IMR-90 (cell line): Measurements from ENCODE around the gene UBN2. TPM values are rescaled to one million over a fixed set of nuclear protein-coding genes. Genes with fewer than 3 reads are reported as not detected.
"Not testable (repeated sequence)": the region's sequence is repeated elsewhere in the genome, so short reads cannot be mapped to it uniquely, and the experiment has no call there.

Source experiments
- ATAC-seq: fragments of 200-7000 bp; cut with Tn5 transposase; 2 replicates; pipeline ENCODE4 v1.9.1; 2020; ENCODE audit warnings: low read depth, mild to moderate bottlenecking, moderate library complexity
- BruUV-seq: library from RNA; stranded (reverse); fragments of 400-500 nt; replicated peaks from 2 replicates; lab custom pipeline; 2021; lab: Mats Ljungman, UMichigan
- CTCF ChIA-PET: fragments of 300-600 bp; formaldehyde crosslinking; extraction: SDS; loops from one replicate; lab custom pipeline; 2021; ENCODE audit warnings: antibody characterized with exemption; lab: Yijun Ruan, JAX
- POLR2A ChIA-PET: fragments of 300-600 bp; sonication (Branson Sonifier 250); formaldehyde crosslinking; loops from one replicate; lab custom pipeline; 2022; ENCODE audit warnings: antibody characterized with exemption; ENCODE audit not compliant: unreplicated experiment; lab: Charles Lee
- DNase-seq: peaks from one replicate; pipeline ENCODE4 v3.0.0; 2013
- H2AFZ ChIP-seq: replicated peaks from 2 replicates; pipeline ENCODE3; 2013; ENCODE audit warnings: low read length, mild to moderate bottlenecking; ENCODE audit not compliant: poor library complexity
- H2AK5ac ChIP-seq: 2 replicates; pipeline ENCODE4 v1.6.1; 2013; ENCODE audit warnings: low read depth, low read length, inconsistent platforms
- H2AK9ac ChIP-seq: replicated peaks from 2 replicates; pipeline ENCODE3; 2013; ENCODE audit warnings: mild to moderate bottlenecking, low read depth, low read length, moderate library complexity; ENCODE audit not compliant: poor library complexity
- H2BK120ac ChIP-seq: 2 replicates; pipeline ENCODE4 v1.6.1; 2013; ENCODE audit warnings: low read depth, low read length, inconsistent platforms
- H2BK15ac ChIP-seq: 3 replicates; pipeline ENCODE4 v1.6.1; 2013; ENCODE audit warnings: low read depth, low read length, inconsistent platforms
- H2BK20ac ChIP-seq: 2 replicates; pipeline ENCODE4 v1.6.1; 2013; ENCODE audit warnings: low read depth, mild to moderate bottlenecking, inconsistent platforms, low read length, moderate library complexity
- H2BK5ac ChIP-seq: 2 replicates; pipeline ENCODE4 v1.6.1; 2013; ENCODE audit warnings: mild to moderate bottlenecking, low read depth, low read length, inconsistent platforms; ENCODE audit not compliant: poor library complexity, severe bottlenecking
- H3K14ac ChIP-seq: replicated peaks from 2 replicates; pipeline ENCODE4 v1.6.1; 2013; ENCODE audit warnings: low read depth, low read length, inconsistent platforms
- H3K18ac ChIP-seq: 2 replicates; pipeline ENCODE4 v1.6.1; 2013; ENCODE audit warnings: low read depth, low read length, control low read depth
- H3K23ac ChIP-seq: 2 replicates; pipeline ENCODE4 v1.6.1; 2013; ENCODE audit warnings: low read depth, low read length, inconsistent platforms
- H3K27ac ChIP-seq: 2 replicates; pipeline ENCODE4 v1.5.1; 2013; ENCODE audit warnings: mild to moderate bottlenecking, control low read depth, low read length; ENCODE audit not compliant: insufficient read depth
- H3K27me3 ChIP-seq: 2 replicates; pipeline ENCODE4 v1.6.1; 2013; ENCODE audit warnings: low read length; ENCODE audit not compliant: control insufficient read depth, insufficient read depth
- H3K36me3 ChIP-seq: 2 replicates; pipeline ENCODE4 v1.6.1; 2013; ENCODE audit warnings: low read length, mixed read lengths; ENCODE audit not compliant: control insufficient read depth, insufficient read depth
- H3K4ac ChIP-seq: 2 replicates; pipeline ENCODE4 v1.6.1; 2013; ENCODE audit warnings: low read depth, low read length, inconsistent platforms
- H3K4me1 ChIP-seq: 2 replicates; pipeline ENCODE4 v1.6.1; 2013; ENCODE audit warnings: low read length, mixed read lengths; ENCODE audit not compliant: control insufficient read depth, insufficient read depth
- H3K4me2 ChIP-seq: 2 replicates; pipeline ENCODE4 v1.6.1; 2013; ENCODE audit warnings: low read depth, mild to moderate bottlenecking, control low read depth, low read length, moderate library complexity
- H3K4me3 ChIP-seq: 2 replicates; pipeline ENCODE4 v1.5.1; 2013; ENCODE audit warnings: low read depth, mild to moderate bottlenecking, control low read depth, low read length, moderate library complexity; ENCODE audit not compliant: insufficient read depth
- H3K56ac ChIP-seq: 2 replicates; pipeline ENCODE4 v1.6.1; 2013; ENCODE audit warnings: low read length, inconsistent platforms; ENCODE audit not compliant: insufficient read depth; ENCODE audit errors: extremely low read depth
- H3K79me1 ChIP-seq, 2 experiments: 2 replicates each; pipeline ENCODE4 v1.6.1; 2013; ENCODE audit warnings: low read length in 2 of 2, inconsistent platforms in 1 of 2, low read depth in 1 of 2
- H3K9ac ChIP-seq: 2 replicates; pipeline ENCODE4 v1.6.1; 2013; ENCODE audit warnings: low read depth, low read length, control low read depth
- H3K9me1 ChIP-seq: 2 replicates; pipeline ENCODE4 v1.6.1; 2013; ENCODE audit warnings: low read length, inconsistent platforms; ENCODE audit not compliant: insufficient read depth
- H3K9me3 ChIP-seq: 2 replicates; pipeline ENCODE4 v1.6.1; 2013; ENCODE audit warnings: low read length; ENCODE audit not compliant: control insufficient read depth, insufficient read depth
- H4K20me1 ChIP-seq: 2 replicates; pipeline ENCODE4 v1.6.1; 2013; ENCODE audit warnings: low read length, inconsistent platforms; ENCODE audit not compliant: insufficient read depth
- H4K5ac ChIP-seq: 2 replicates; pipeline ENCODE4 v1.6.1; 2013; ENCODE audit warnings: mild to moderate bottlenecking, low read depth, low read length, control low read depth
- H4K8ac ChIP-seq, 2 experiments: 2 replicates each; pipeline ENCODE4 v1.6.1; 2013; ENCODE audit warnings: low read depth in 2 of 2, low read length in 2 of 2, control low read depth in 1 of 2, inconsistent platforms in 1 of 2
- H4K91ac ChIP-seq: 2 replicates; pipeline ENCODE4 v1.6.1; 2013; ENCODE audit warnings: low read depth, low read length, inconsistent platforms; ENCODE audit not compliant: insufficient read depth
- WGBS, 2 experiments: methylation state at CpG; one replicate each; pipeline versions ENCODE4 v1.1.5 to v1.1.7; 2013; ENCODE audit warnings: missing lambda C conversion rate in 2 of 2; ENCODE audit not compliant: insufficient read length in 1 of 2; ENCODE audit errors: extremely low coverage in 2 of 2; 5-methylcytosine and 5-hydroxymethylcytosine counted together
- dilution Hi-C: fragments of 300-500 bp; cut with HindIII; formaldehyde crosslinking; loops from one replicate; pipeline ENCODE4 v1.14.3; 2018; ENCODE audit warnings: low sequenced_read_pairs; ENCODE audit not compliant: unreplicated experiment
- in situ Hi-C: fragments of 300-500 bp; cut with MboI; formaldehyde crosslinking; loops from 3 replicates; pipeline ENCODE4 v1.14.3; 2019; ENCODE audit warnings: low sequenced_read_pairs, inconsistent platforms, mixed read lengths
- intact Hi-C: fragments of 100-400 bp; cut with micrococcal nuclease; formaldehyde crosslinking; loops from 2 replicates; pipeline ENCODE4 v1.10.0; 2022
- polyA plus RNA-seq, 3 experiments: library from polyadenylated mRNA; depleted of rRNA; stranded (reverse); fragments of >200 nt; gene quantifications; 2 replicates each; pipeline ENCODE4 v1.2.3, GENCODE V29; 2012; ENCODE audit warnings: low replicate concordance in 1 of 3
- total RNA-seq: library from RNA; depleted of rRNA; stranded (reverse); fragments of >200 nt; gene quantifications from 2 replicates; pipeline ENCODE4 v1.2.3, GENCODE V29; 2012

Gene UBN2
- total and polyA plus RNA-seq, 2 of the 4 experiments (the other 2 are of a cell fraction), result 1.6 to 2.3 TPM

DNA sequence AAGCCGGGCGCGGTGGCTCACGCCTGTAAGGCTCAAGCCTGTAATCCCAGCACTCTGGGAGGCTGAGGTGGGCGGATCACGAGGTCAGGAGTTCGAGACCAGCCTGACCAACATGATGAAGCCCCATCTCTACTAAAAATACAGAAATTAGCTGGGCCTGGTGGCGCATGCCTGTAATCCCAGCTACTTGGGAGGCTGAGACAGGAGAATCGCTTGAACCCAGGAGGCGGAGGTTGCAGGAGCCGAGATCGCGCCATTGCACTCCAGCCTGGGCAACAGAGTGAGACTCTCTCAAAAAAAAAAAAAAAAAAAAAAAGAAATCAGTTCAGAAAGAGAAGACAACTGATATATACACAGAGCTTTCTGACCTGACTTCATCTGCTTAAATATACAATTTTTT lies 102.4 kb downstream of the UBN2 start:
- CTCF ChIA-PET, H2BK5ac ChIP-seq, H4K8ac ChIP-seq, H2BK20ac ChIP-seq, H3K9ac ChIP-seq, H3K27me3 ChIP-seq, H3K4me1 ChIP-seq, H2AK9ac ChIP-seq, H2BK15ac ChIP-seq, H2BK120ac ChIP-seq, H3K9me1 ChIP-seq, H3K18ac ChIP-seq, H3K79me1 ChIP-seq, H3K4me2 ChIP-seq, H2AK5ac ChIP-seq, H4K91ac ChIP-seq, H3K9me3 ChIP-seq, in situ Hi-C loops, intact Hi-C loops, H3K27ac ChIP-seq, H3K56ac ChIP-seq, H3K36me3 ChIP-seq, ATAC-seq, H4K5ac ChIP-seq, H3K23ac ChIP-seq, H3K4me3 ChIP-seq, POLR2A ChIA-PET, DNase-seq, H3K14ac ChIP-seq, BruUV-seq, H2AFZ ChIP-seq, H3K4ac ChIP-seq, H4K20me1 ChIP-seq, dilution Hi-C loops: not testable (repeated sequence)
- WGBS, 2 experiments, result no CpG with 5 or more reads among the region's 13 CpGs
